Mesendoderm (in vitro differentiated cells): ENCODE results near the gene NMD3. TPM values are rescaled to one million over a fixed set of nuclear protein-coding genes. Genes with fewer than 3 reads are reported as not detected.

ENCODE experiments used
- small RNA-seq: library from polyadenylated mRNA; stranded (forward); fragments of <200 nt; extraction: miRNeasy Mini kit (QIAGEN cat#:217004); gene quantifications from one replicate; pipeline ENCODE3, GENCODE V24; 2013; ENCODE audit not compliant: insufficient read depth

The NMD3 gene

Small RNA genes lying within 50 kb of the gene (small RNA-seq; reads per million reads assigned to genes)
- not detected for gene AC108738.1
